ENCODE measurements around the gene ACVR2B.
"Not testable (repeated sequence)": the region's sequence is repeated elsewhere in the genome, so short reads cannot be mapped to it uniquely, and the experiment has no call there.

The ACVR2B gene

DNA sequence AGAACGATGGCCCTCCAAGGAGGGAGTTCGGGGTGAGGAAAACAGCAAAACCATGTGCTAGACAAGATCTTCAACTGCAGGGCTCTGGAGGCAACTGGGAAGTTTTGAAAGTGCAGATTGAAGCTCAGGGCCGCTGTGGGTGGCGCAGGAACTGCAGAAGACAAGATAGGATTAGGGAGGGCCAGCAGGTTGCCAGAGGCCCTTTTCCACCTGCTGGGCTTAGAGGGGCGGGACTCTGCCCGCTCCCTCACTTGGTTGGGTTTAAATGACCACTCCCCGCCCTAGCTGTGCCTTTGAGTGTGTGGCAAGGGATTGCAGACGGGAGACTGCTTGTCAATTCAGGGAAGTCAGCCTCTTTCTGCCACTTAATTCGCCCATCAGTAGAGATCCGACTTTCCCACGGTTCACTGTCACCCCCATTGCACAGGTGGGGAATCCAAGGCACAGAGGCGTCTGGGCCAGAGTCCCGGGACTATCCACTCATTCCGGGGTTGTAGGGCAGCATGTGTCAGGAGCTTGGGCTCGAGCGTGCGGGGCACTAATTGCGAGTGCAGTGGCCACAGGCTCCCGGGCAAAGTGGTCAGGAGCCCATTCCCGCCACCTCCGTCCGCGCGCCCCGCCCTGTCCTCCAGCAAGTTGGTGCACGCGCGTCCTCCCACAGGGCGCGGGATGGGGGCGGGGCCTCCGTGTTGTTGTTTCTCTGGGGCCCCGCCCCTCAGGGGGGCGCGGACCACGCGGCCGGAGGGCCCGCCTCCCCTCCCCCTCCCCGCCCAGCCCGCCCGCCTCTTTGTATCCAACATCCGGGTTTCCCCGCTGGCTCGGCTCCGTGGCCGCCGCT is at the start of gene ACVR2B:
Gene ACVR2B (plus strand): TSS at position 816 of the 838 bp plus-strand sequence. CDS start 433 bp downstream, outside the sequence.
- peak; percentile 66 for DNase-seq (ENCODE audit: low read depth)

- DNase-seq (ENCODE audit: low read depth): peak; percentile 82
Measured at GRCh38 chr3:38404286-38404685, 49.4 kb upstream of the ACVR2B start.

DNA sequence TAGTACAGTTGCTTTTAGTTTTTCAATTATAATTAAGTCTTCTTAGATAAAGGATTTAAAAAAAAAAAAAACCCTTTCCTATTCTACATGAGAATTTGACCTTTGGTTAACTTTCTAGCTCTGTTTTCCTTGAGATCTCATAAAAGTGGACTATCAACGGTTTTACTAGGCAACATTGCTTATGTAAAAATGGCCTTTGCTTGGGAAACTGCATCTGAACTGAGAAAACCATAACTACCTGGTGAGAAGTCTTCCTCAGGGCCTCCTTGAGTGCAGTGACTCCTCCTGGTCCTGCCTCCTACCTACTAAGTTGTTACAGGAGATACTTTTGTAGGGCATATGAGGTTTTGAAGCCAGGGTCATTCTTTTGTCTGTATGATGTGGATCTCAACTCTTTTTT is 42.1 kb upstream of the ACVR2B start:
- no peak for DNase-seq (ENCODE audit: low read depth)

GRCh38 chr3:38420758-38421157 is 32.9 kb upstream of the ACVR2B start:
- not testable (repeated sequence) for DNase-seq (ENCODE audit: low read depth)

GRCh38 chr3:38421679-38422336 is 31.9 kb upstream of the ACVR2B start:
- DNase-seq (ENCODE audit: low read depth): no peak

GRCh38 chr3:38426798-38427426 is 26.8 kb upstream of the ACVR2B start:
- DNase-seq (ENCODE audit: low read depth): not testable (repeated sequence)

DNA sequence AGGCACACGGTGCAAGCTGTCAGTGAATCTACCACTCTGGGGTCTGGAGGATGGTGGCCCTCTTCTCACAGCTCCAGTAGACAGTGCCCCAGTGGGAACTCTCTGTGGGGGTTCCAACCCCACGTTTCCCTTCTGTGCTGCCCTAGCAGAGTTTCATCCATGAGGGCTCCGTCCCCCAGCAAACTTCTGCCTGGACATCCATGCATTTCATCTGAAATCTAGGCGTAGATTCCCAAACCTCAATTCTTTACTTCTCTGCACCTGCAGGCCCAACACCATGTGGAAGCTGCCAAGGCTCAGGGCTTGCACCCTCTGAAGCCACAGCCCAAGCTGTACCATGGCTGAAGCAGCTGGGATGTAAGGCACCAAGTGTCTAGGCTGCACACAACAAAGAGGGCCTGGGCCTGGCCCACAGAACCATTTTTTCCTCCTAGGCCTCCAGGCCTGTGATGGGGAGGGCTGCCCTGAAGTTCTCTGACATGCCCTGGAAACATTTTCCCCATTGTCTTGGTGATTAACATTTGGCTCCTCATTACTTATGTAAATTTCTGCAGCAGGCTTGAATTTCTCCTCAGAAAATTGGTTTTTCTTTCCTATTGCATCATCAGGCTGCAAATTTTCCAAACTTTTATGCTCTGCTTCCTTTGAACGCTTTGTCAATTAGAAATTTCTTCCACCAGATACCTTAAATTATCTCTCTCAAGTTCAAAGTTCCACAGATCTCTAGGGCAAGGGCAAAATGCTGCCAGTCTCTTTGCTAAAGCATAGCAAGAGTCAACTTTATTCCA is 20.6 kb upstream of the ACVR2B start:
- DNase-seq (ENCODE audit: low read depth): not testable (repeated sequence)

DNA sequence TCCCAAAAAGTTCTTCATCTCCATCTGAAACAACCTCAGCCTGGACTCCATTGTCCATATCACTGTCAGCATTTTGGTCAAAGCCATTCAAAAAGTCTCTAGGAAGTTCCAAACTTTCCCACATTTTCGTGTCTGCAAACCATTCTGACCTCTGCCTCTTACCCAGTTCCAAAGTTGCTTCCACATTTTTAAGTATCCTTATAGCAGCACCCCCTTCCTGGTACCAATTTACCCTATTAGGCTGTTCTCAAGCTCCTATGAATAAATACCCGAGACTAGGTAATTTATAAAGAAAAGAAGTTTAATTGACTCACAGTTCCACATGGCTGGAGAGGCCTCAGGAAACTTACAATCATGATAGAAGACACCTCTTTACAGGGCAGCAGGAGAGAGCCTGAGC is 20.0 kb upstream of the ACVR2B start:
- not testable (repeated sequence) for DNase-seq (ENCODE audit: low read depth)

- DNase-seq (ENCODE audit: low read depth): not testable (repeated sequence)
Measured at GRCh38 chr3:38438436-38439069, 15.1 kb upstream of the ACVR2B start.

- DNase-seq (ENCODE audit: low read depth): not testable (repeated sequence)
Measured at GRCh38 chr3:38443205-38443604, 10.5 kb upstream of the ACVR2B start.

DNA sequence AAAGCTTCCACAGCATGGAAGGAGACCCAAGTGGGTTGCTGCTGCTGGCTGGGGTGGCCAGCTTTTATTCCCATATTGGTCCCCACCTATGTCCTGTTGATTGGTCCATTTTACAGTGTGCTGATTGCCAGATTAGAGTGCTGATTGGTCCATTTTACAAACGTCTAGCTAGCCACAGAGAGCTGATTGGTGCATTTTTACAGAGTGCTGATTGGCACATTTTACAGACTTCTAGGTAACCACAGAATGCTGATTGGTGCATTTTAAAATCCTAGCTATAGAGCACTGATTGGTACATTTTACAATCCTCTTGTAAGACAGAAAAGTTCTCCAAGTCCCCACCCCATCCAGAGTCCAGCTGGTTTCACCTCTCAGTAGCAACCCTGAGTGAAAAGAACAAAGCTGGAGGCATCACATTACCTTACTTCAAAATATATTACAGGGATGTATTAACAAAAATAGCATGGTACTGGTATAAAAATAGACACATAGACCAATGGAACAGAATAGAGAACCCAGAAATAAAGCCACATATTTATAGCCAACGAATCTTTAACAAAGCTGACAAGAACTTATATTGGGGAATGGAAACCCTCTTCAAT is 7.5 kb upstream of the ACVR2B start:
- no peak for DNase-seq (ENCODE audit: low read depth)

GRCh38 chr3:38446812-38447211 is 6.9 kb upstream of the ACVR2B start:
- DNase-seq (ENCODE audit: low read depth): no peak

DNA sequence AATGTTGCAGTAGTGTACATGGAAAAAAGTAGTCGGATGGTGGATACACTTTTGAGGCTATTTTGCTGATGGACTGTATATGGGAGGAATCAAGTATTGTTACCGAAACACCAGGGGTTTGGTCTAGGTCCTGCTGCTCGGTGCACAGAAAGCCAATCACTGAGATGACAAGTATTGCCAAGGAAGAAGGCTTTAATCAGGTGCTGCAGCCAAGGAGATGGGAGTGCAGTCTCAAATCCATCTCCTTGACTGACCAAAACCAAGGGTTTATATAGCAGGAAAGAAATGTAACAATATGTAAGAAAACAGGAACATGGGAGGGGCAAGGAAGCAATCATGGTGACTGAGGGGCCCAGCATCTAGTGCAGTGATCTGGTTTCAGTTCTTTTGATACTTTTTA is 2.8 kb upstream of the ACVR2B start:
- DNase-seq (ENCODE audit: low read depth): no peak

DNA sequence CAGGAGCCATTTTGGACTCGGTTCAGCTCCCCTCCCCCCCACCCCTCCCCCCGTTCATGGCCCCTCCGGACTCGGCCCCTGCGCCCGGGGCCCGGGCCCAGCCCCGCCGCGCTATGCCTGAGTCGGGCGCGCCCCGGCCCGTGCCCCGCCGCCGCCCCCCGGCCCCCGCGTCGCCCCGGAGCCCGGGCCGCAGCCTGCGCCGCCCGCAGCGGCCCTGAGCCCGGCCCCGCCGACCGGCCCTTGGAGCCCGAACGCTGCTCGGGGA is 155 bp downstream of the ACVR2B start:
- no peak for DNase-seq (ENCODE audit: low read depth)

DNA sequence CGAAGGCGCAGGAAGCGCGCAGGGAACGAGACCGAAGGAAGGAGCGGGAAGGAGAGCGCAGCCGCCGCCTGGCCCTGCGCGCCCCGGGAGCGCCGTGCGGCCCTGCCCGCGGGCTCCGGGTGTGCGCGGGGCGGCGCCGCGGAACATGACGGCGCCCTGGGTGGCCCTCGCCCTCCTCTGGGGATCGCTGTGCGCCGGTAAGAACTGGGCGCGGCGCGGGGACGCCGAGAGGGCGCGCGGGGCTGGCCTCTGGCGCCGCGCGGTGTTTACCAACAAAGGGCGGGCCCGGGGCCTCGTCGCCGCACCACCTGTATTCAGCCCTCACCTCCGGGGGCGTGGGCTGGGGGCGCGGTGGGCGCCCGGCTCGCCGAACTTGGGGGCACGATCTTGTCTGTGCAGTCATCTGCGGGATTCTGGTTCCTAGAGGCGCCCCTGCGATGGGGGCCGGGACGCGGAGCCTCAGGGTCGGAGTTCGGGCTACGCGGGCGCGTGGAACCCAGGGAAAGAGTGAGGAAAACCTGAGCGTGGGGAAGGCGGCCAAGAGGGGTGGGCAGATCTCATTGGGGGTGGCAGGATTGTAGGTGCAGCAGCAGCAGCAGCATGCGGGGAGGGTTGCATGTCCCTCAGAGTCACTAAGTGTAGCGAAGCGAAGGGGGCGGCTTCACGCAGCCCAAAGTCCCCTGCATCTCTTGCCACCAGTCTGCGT is 641 bp downstream of the ACVR2B start:
- DNase-seq (ENCODE audit: low read depth): peak; percentile 21

GRCh38 chr3:38454884-38455638 is 1.4 kb downstream of the ACVR2B start:
- no peak for DNase-seq (ENCODE audit: low read depth)

DNA sequence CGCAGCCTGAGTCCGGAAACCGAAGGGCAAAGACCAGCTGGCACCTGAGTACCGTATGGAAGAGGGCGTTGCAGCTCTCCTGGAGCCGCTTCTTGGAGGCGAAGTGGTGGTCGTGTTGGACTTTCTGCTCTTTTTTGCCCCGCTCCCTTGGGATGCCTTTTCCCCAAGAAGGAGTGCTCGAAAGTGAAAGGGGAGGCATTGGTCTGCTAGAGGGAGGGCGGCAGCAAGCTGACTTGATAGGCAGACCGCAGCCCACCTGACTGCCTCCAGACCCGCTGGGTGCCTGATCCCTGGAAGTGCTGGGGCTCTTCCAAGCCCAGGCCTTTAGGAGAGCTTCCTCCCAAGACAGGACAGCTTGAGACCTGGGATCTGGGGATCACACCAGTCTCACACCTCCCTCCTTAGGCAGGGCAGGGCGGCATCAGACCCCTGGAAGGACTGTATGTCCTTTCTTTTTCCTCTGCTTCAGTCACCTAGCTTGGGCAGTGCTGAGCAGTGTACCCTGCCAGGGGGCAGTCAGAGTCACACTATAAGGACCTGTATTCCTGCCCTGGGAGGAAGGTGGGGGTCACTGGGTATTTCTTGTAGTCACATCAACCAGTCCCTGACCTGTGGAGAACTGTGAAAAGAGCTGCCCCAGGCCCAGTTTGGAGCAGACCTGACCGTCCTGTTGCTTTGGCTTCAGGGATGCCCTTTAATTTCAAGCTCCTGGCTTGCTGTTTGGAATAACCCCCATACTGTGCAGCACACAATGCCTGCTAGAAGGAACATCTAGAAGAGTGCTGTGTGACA is 2.1 kb downstream of the ACVR2B start:
- no peak for DNase-seq (ENCODE audit: low read depth)

GRCh38 chr3:38457111-38458003 is 3.7 kb downstream of the ACVR2B start:
- peak; percentile 36 for DNase-seq (ENCODE audit: low read depth)
